Panc1 (cell line): Measurements from ENCODE around the gene ZBTB40. TPM values are rescaled to one million over a fixed set of nuclear protein-coding genes. Genes with fewer than 3 reads are reported as not detected.

ENCODE experiments used
- ATAC-seq: fragments of 200-7000 bp; cut with Tn5 transposase; 2 replicates; pipeline ENCODE4 v1.9.1; 2020; ENCODE audit warnings: mild to moderate bottlenecking, moderate library complexity
- BruUV-seq: library from RNA; stranded (reverse); fragments of 400-500 nt; replicated peaks from 2 replicates; lab custom pipeline; 2021; lab: Mats Ljungman, UMichigan
- CTCF ChIA-PET: fragments of 300-600 bp; sonication (Branson Sonifier 250); formaldehyde crosslinking; loops from one replicate; lab custom pipeline; 2022; ENCODE audit warnings: antibody characterized with exemption; lab: Charles Lee
- POLR2A ChIA-PET: fragments of 300-600 bp; sonication (Branson Sonifier 250); formaldehyde crosslinking; loops from one replicate; lab custom pipeline; 2022; ENCODE audit warnings: antibody characterized with exemption; lab: Charles Lee
- DNase-seq: peaks from one replicate; pipeline ENCODE4 v3.0.0-alpha.2; 2010; ENCODE audit warnings: low read depth, low spot score
- H3K27ac ChIP-seq: 2 replicates; pipeline ENCODE4 v1.5.1; 2011; ENCODE audit warnings: mild to moderate bottlenecking, low read length, inconsistent platforms
- H3K27me3 ChIP-seq: fragments of 200-500 bp; sonication (Bioruptor generic); 2 replicates; pipeline ENCODE4 v1.6.0; 2014; ENCODE audit warnings: low read length, inconsistent platforms; ENCODE audit not compliant: control insufficient read depth, insufficient read depth
- H3K36me3 ChIP-seq: fragments of 200-500 bp; sonication (Bioruptor generic); 2 replicates; pipeline ENCODE4 v1.5.1; 2014; ENCODE audit warnings: inconsistent platforms, mild to moderate bottlenecking, low read length, moderate library complexity; ENCODE audit not compliant: control insufficient read depth, insufficient read depth
- H3K4me1 ChIP-seq: 2 replicates; pipeline ENCODE4 v1.5.1; 2011; ENCODE audit warnings: inconsistent platforms, mild to moderate bottlenecking, low read length, moderate library complexity; ENCODE audit not compliant: control insufficient read depth, insufficient read depth
- H3K4me3 ChIP-seq, 2 experiments: 2 replicates each; pipeline ENCODE4 v1.5.1; 2011 to 2012; ENCODE audit warnings: low read depth in 2 of 2, low read length in 2 of 2, mild to moderate bottlenecking in 2 of 2, inconsistent platforms in 1 of 2, moderate library complexity in 1 of 2
- H3K9me3 ChIP-seq: fragments of 200-500 bp; sonication (Bioruptor generic); 2 replicates; pipeline ENCODE4 v1.5.1; 2014; ENCODE audit warnings: low read depth, mild to moderate bottlenecking, inconsistent platforms, low read length, moderate library complexity; ENCODE audit not compliant: control insufficient read depth, insufficient read depth
- CTCF ChIP-seq: fragments of 450-650 bp; IDR thresholded peaks from 2 replicates; pipeline ENCODE4 v1.5.1; 2017; ENCODE audit warnings: mild to moderate bottlenecking
- POLR2AphosphoS5 ChIP-seq: IDR thresholded peaks from 2 replicates; pipeline ENCODE4 v1.6.1; 2012; ENCODE audit warnings: mild to moderate bottlenecking, low read depth, low read length, moderate library complexity
- SIN3A ChIP-seq: IDR thresholded peaks from 2 replicates; pipeline ENCODE4 v1.6.1; 2012; ENCODE audit warnings: low read depth, mild to moderate bottlenecking, low read length, moderate library complexity, borderline replicate concordance; ENCODE audit not compliant: insufficient read depth
- TCF7L2 ChIP-seq: IDR thresholded peaks from 2 replicates; pipeline ENCODE4 v1.6.1; 2011; ENCODE audit warnings: mild to moderate bottlenecking, low read depth, low read length, inconsistent platforms
- in situ Hi-C: cut with HindIII; loops from 2 replicates; pipeline ENCODE4 v1.10.0; 2016; ENCODE audit warnings: low sequenced_read_pairs, low pct_unique_long_range_greater_than_20kb
- intact Hi-C: fragments of 100-400 bp; cut with micrococcal nuclease; formaldehyde crosslinking; loops from one replicate; pipeline ENCODE4 v1.10.0; 2022; ENCODE audit not compliant: unreplicated experiment
- total RNA-seq: library from RNA; stranded (reverse); gene quantifications from one replicate; pipeline ENCODE4 v1.2.1, GENCODE V29; 2021; ENCODE audit not compliant: unreplicated experiment
- TF ChIP-seq, protein P1 (sequence below), 2 experiments: IDR thresholded peaks; 2 replicates each; pipeline ENCODE4 v1.6.1; 2011 to 2012; ENCODE audit warnings: low read depth in 2 of 2, control low read depth in 1 of 2, low read length in 1 of 2, mild to moderate bottlenecking in 1 of 2, moderate library complexity in 1 of 2; ENCODE audit not compliant: insufficient read depth in 1 of 2

ZBTB40 gene
- total RNA-seq, 1 experiment from 2014 or later = 24.3 TPM

DNA sequence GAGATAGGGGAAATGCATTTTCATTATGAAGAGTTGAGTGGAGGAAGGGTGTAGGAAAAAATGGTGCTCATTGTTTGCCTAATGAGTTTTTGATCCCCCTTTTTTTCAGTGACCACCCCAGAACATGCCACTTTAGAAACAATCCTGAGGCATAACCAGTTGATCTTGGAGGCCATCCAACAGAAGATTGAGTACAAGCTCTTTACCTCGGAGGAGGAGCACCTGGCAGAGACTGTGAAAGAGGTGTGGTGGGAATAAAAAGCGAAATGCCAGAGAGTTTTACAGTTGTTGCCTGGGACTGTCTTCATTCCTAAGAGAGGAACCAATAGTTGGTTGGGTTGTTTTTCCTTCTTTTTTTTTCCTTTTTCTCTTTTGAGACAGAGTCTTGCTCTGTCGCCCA is 57.3 kb downstream of the ZBTB40 start:
- peaks cover 35% of the 10 kb centered on the region for H3K36me3 ChIP-seq
- no peak for TF ChIP-seq SIN3A
- TF ChIP-seq POLR2AphosphoS5 = no peak
- TF ChIP-seq, protein P1, sequence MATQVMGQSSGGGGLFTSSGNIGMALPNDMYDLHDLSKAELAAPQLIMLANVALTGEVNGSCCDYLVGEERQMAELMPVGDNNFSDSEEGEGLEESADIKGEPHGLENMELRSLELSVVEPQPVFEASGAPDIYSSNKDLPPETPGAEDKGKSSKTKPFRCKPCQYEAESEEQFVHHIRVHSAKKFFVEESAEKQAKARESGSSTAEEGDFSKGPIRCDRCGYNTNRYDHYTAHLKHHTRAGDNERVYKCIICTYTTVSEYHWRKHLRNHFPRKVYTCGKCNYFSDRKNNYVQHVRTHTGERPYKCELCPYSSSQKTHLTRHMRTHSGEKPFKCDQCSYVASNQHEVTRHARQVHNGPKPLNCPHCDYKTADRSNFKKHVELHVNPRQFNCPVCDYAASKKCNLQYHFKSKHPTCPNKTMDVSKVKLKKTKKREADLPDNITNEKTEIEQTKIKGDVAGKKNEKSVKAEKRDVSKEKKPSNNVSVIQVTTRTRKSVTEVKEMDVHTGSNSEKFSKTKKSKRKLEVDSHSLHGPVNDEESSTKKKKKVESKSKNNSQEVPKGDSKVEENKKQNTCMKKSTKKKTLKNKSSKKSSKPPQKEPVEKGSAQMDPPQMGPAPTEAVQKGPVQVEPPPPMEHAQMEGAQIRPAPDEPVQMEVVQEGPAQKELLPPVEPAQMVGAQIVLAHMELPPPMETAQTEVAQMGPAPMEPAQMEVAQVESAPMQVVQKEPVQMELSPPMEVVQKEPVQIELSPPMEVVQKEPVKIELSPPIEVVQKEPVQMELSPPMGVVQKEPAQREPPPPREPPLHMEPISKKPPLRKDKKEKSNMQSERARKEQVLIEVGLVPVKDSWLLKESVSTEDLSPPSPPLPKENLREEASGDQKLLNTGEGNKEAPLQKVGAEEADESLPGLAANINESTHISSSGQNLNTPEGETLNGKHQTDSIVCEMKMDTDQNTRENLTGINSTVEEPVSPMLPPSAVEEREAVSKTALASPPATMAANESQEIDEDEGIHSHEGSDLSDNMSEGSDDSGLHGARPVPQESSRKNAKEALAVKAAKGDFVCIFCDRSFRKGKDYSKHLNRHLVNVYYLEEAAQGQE (IDR thresholded peaks at IDR 0.05; ENCODE audit: insufficient read depth in 1 of 2, low read depth in 2 of 2, low read length in 1 of 2) = no peak
- TF ChIP-seq CTCF = no peak
- no peak for TF ChIP-seq TCF7L2
- BruUV-seq = no TSS peak
- H3K4me3 ChIP-seq = no peak overlapping the region
- H3K4me1 ChIP-seq = no peaks in the 10 kb centered on the region
- CTCF ChIA-PET = no interaction called here
- H3K27me3 ChIP-seq = no peaks in the 10 kb centered on the region
- intact Hi-C loops = no loop called here
- DNase-seq (no peak), ATAC-seq (no peak)
- in situ Hi-C loops = no loop called here
- no peak overlapping the region for H3K27ac ChIP-seq
- no peaks in the 10 kb centered on the region for H3K9me3 ChIP-seq
- POLR2A ChIA-PET = no interaction called here

DNA sequence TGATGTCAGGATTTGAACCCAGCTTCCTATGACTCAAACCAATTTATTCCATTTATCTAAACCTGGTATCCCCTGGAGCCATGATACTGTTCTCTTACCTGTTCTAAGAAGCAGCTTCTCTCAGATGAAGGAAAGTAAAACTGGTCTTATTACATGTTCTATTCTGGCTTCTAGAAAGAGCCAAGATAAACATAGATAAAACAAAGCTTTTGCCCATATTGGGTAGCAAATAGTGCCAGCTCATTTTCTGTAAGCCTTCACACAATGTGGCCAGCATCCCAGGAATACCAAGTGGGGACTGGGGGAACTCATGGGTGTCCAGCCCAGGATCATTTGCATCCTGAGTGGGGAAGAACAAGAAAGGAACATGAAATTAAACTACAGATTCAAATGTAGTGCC is 58.2 kb downstream of the ZBTB40 start:
- Histone ChIP-seq H3K4me1 (no peaks in the 10 kb centered on the region), H3K27me3 (no peaks in the 10 kb centered on the region), H3K9me3 (no peaks in the 10 kb centered on the region), H3K4me3 (no peak overlapping the region), H3K36me3 (peaks cover 38% of the 10 kb centered on the region), H3K27ac (no peak overlapping the region)
- CTCF ChIA-PET = interaction anchor here (0.5 kb wide), 1 partner anchor 64 kb away, joined by 4 read pairs; no protein-coding TSS in a partner anchor
- TF ChIP-seq, protein P1 (IDR thresholded peaks at IDR 0.05; ENCODE audit: insufficient read depth in 1 of 2, low read depth in 2 of 2, low read length in 1 of 2) = no peak
- TF ChIP-seq TCF7L2 (no peak), CTCF (no peak)
- BruUV-seq = no TSS peak
- intact Hi-C loops (no loop called here), in situ Hi-C loops (no loop called here)
- DNase-seq (no peak), ATAC-seq (no peak)
- POLR2A ChIA-PET = no interaction called here
